Breast epithelium (tissue), 4 donors: ENCODE data around the gene UBE2G1. TPM values are rescaled to one million over a fixed set of nuclear protein-coding genes. Genes with fewer than 3 reads are reported as not detected.
A peak's percentile ranks its signal among the peaks of the same experiment; 100 is the strongest.
"Not testable (repeated sequence)": the region's sequence is repeated elsewhere in the genome, so short reads cannot be mapped to it uniquely, and the experiment has no call there.

Experiments
- DNase-seq, 2 donors: peaks; one replicate each; pipeline ENCODE4 v3.0.0-alpha.2; 2019; ENCODE audit warnings: low spot score in 2 of 2
- H3K27ac ChIP-seq, 2 donors: fragments of 200-600 bp; sonication (generic) in 1 of 2; one replicate each; pipeline ENCODE4 v1.5.1; 2016 to 2019; ENCODE audit warnings: mild to moderate bottlenecking in 1 of 2
- H3K27me3 ChIP-seq, 2 donors: fragments of 200-600 bp; sonication (generic) in 1 of 2; one replicate each; pipeline versions ENCODE4 v1.5.1 to v1.6.0; 2017 to 2019; ENCODE audit warnings: control low read depth in 1 of 2, mild to moderate bottlenecking in 1 of 2
- H3K36me3 ChIP-seq: fragments of 200-600 bp; one replicate; pipeline ENCODE4 v1.5.1; 2019
- H3K4me1 ChIP-seq, 2 donors: fragments of 200-600 bp; sonication (generic); one replicate each; pipeline ENCODE4 v1.5.1; 2016 to 2019; ENCODE audit warnings: control low read depth in 1 of 2
- H3K4me3 ChIP-seq, 3 donors: fragments of 200-600 bp; sonication (generic); 1 replicate in 2 of 3; 2 replicates in 1 of 3; pipeline ENCODE4 v1.5.1; 2016 to 2019; ENCODE audit warnings: mild to moderate bottlenecking in 3 of 3, moderate library complexity in 2 of 3
- H3K9me3 ChIP-seq, 2 donors: fragments of 200-600 bp; sonication (generic) in 1 of 2; one replicate each; pipeline ENCODE4 v1.5.1; 2016 to 2019; ENCODE audit warnings: control low read depth in 1 of 2
- CTCF ChIP-seq, 3 donors: fragments of 450-650 bp; IDR thresholded peaks; one replicate each; pipeline ENCODE4 v1.5.1; 2016 to 2017; ENCODE audit warnings: antibody characterized with exemption in 3 of 3, mild to moderate bottlenecking in 3 of 3, moderate library complexity in 3 of 3
- POLR2A ChIP-seq: fragments of 450-650 bp; IDR thresholded peaks from one replicate; pipeline ENCODE4 v1.6.1; 2016; ENCODE audit warnings: antibody characterized with exemption, mild to moderate bottlenecking, moderate library complexity
- POLR2AphosphoS5 ChIP-seq, 3 donors: sonication (generic); formaldehyde crosslinking; IDR thresholded peaks; one replicate each; pipeline ENCODE4 v1.6.1; 2017; ENCODE audit warnings: antibody characterized with exemption in 3 of 3
- intact Hi-C: fragments of 100-400 bp; cut with DNase I; formaldehyde crosslinking; loops from one replicate; pipeline ENCODE4 v1.15.1; 2023; ENCODE audit warnings: low total_unique reads
- total RNA-seq, 3 donors: library from RNA; depleted of rRNA; stranded (reverse); fragments of >200 nt; gene quantifications; one replicate each; pipeline ENCODE4 v1.1.0, GENCODE V29; 2016

UBE2G1 gene
- total RNA-seq, 3 donors from 2014 or later = 43.3 to 56.5 (median 43.4) TPM

- peaks cover 0 to 1% of the 10 kb centered on the region in 2 donors for H3K4me1 ChIP-seq
- no peaks in the 10 kb centered on the region for H3K27me3 ChIP-seq
- peak in 1 of 2 donors; percentile 9 for DNase-seq
- H3K9me3 ChIP-seq = no peaks in the 10 kb centered on the region
- TF ChIP-seq CTCF (IDR thresholded peaks at IDR 0.05) = no peak
- TF ChIP-seq POLR2AphosphoS5 (IDR thresholded peaks at IDR 0.05) = no peak
- no peak for TF ChIP-seq POLR2A
- H3K27ac ChIP-seq = no peak overlapping the region
- intact Hi-C loops = no loop called here
- H3K4me3 ChIP-seq = no peak overlapping the region
- no peaks in the 10 kb centered on the region for H3K36me3 ChIP-seq
Observed at GRCh38 chr17:4357030-4357628, 9.3 kb downstream of the UBE2G1 start.

- Histone ChIP-seq H3K4me1 (no peaks in the 10 kb centered on the region), H3K9me3 (no peaks in the 10 kb centered on the region), H3K27ac (no peak overlapping the region), H3K36me3 (no peaks in the 10 kb centered on the region), H3K4me3 (no peak overlapping the region), H3K27me3 (no peaks in the 10 kb centered on the region)
- intact Hi-C loops = no loop called here
- peak in 1 of 2 donors; percentile 11 for DNase-seq
- TF ChIP-seq POLR2AphosphoS5 (IDR thresholded peaks at IDR 0.05) (no peak), CTCF (IDR thresholded peaks at IDR 0.05) (no peak), POLR2A (no peak)
Observed at GRCh38 chr17:4354862-4355514, 11.5 kb downstream of the UBE2G1 start.

GRCh38 chr17:4354206-4354605 is 12.3 kb downstream of the UBE2G1 start:
- Histone ChIP-seq H3K4me3 (no peak overlapping the region), H3K27me3 (no peaks in the 10 kb centered on the region), H3K4me1 (no peaks in the 10 kb centered on the region), H3K27ac (no peak overlapping the region), H3K36me3 (no peaks in the 10 kb centered on the region), H3K9me3 (no peaks in the 10 kb centered on the region)
- DNase-seq = no peak
- TF ChIP-seq POLR2A (no peak), POLR2AphosphoS5 (IDR thresholded peaks at IDR 0.05) (no peak), CTCF (IDR thresholded peaks at IDR 0.05) (no peak)
- intact Hi-C loops = no loop called here

- H3K36me3 ChIP-seq, intact Hi-C loops, H3K4me1 ChIP-seq, H3K27ac ChIP-seq, DNase-seq, H3K4me3 ChIP-seq, H3K27me3 ChIP-seq, H3K9me3 ChIP-seq: not testable (repeated sequence)
Observed at GRCh38 chr17:4350214-4350613, 16.3 kb downstream of the UBE2G1 start.

GRCh38 chr17:4345581-4346252 is 20.8 kb downstream of the UBE2G1 start:
- Histone ChIP-seq H3K27ac (no peak overlapping the region), H3K9me3 (no peaks in the 10 kb centered on the region), H3K4me3 (no peak overlapping the region), H3K4me1 (no peaks in the 10 kb centered on the region), H3K27me3 (no peaks in the 10 kb centered on the region), H3K36me3 (no peaks in the 10 kb centered on the region)
- DNase-seq = no peak
- intact Hi-C loops = no loop called here
- TF ChIP-seq CTCF (IDR thresholded peaks at IDR 0.05) = no peak
- TF ChIP-seq POLR2A = no peak
- no peak for TF ChIP-seq POLR2AphosphoS5 (IDR thresholded peaks at IDR 0.05)
